Measurements from ENCODE around the gene PEX3.

DNA sequence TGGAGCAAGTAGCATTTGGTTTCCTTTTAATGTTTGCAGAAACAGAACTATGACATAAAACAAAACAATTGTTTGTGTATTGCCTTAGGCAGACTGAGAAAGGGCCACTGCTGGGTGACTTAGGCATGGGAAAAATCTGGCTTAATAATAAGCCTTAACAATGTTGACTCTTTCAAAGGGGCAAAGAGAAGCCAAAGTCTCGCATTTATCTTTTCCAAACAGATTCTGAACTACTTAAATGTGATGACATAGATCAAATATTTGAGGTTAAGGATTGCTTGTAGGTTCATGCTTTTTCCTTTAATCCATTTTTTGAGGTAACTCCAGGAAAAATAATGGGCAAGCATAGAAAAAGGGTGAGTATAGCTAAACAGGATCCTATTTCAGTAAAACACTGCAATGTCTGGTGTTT lies 39.7 kb upstream of the PEX3 start:
- no peak for TF ChIP-seq CTCF (IDR thresholded peaks at IDR 0.05; ENCODE audit: poor library complexity)
- TF ChIP-seq EZH2 (IDR thresholded peaks at IDR 0.05; ENCODE audit: borderline replicate concordance) = no peak
- no peak for TF ChIP-seq EZH2phosphoT487 (IDR thresholded peaks at IDR 0.05; ENCODE audit: low read depth, severe bottlenecking, unreplicated experiment)
